Erythroblast (primary cell): ENCODE results near the gene GIMAP8.

Source experiments
- GATA1 ChIP-seq: IDR thresholded peaks from 2 replicates; pipeline ENCODE4 v1.6.1; 2011; ENCODE audit warnings: low read depth, mild to moderate bottlenecking, control low read depth, low read length, moderate library complexity
- POLR2A ChIP-seq: IDR thresholded peaks from 2 replicates; pipeline ENCODE4 v1.6.1; 2011; ENCODE audit warnings: mild to moderate bottlenecking, low read length

- no peak for TF ChIP-seq POLR2A
- no peak for TF ChIP-seq GATA1
These were observed 52.1 kb downstream of the GIMAP8 start for GRCh38 chr7:150502519-150502918.
